Activated naive CD8-positive, alpha-beta T cell treated with anti-CD3 and anti-CD28 coated beads, Interleukin-2, amount 50 U/mL, for 24 hours (primary cell): Measurements from ENCODE around the gene ZGLP1.

Experiments used
- ATAC-seq: fragments of 150-1000 bp; cut with Tn5 transposase; one replicate; pipeline ENCODE4 v1.10.0; 2021
- DNase-seq: peaks from one replicate; pipeline ENCODE4 v3.0.0; 2021
- H3K27ac Mint-ChIP-seq: one replicate; pipeline ENCODE4 v1.8.0; 2021; ENCODE audit warnings: mild to moderate bottlenecking, mixed read lengths
- H3K27me3 Mint-ChIP-seq: one replicate; pipeline ENCODE4 v1.8.0; 2021; ENCODE audit warnings: mixed read lengths
- H3K36me3 Mint-ChIP-seq: one replicate; pipeline ENCODE4 v1.8.0; 2021; ENCODE audit warnings: low read depth, mixed read lengths
- H3K4me1 Mint-ChIP-seq: one replicate; pipeline ENCODE4 v1.8.0; 2021; ENCODE audit warnings: mixed read lengths
- H3K4me3 Mint-ChIP-seq: one replicate; pipeline ENCODE4 v1.8.0; 2021; ENCODE audit warnings: mild to moderate bottlenecking, moderate library complexity, mixed read lengths
- H3K9me3 Mint-ChIP-seq: one replicate; pipeline ENCODE4 v1.8.0; 2021; ENCODE audit warnings: mixed read lengths

The ZGLP1 gene

DNA sequence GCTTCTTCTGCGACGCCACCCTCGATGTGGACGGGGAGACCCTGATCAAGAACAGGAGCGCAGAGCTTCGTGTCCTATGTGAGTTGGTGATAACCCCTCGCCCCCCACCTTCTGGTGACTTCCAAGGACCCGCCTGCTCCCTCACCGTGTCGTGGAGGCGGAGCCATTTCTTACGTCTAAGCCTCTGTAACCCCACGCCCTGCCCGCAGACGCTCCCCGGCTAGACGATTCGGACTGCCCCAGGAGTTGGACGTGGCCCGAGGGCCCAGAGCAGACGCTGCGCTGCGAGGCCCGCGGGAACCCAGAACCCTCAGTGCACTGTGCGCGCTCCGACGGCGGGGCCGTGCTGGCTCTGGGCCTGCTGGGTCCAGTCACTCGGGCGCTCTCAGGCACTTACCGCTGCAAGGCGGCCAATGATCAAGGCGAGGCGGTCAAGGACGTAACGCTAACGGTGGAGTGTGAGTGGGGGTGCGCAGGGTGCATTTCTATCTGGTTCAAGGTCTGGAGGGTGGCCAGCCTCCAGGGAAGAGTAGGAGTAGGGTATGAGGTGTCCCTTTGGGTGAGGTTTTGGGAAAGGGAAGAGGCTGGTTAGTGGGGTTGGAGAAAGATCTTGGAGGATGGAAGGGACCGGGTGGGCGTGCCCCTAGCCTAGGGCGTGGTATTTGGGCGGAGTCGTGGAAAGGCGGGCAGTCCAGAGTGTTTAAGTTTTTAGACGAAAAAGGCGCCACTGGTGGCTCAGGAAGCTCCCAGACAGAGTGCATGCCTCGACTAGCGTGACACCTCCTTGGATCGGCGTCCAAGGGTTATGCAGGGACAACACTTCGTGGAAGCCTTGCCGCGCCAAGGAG is 16.6 kb downstream of the ZGLP1 start:
- H3K4me1 Mint-ChIP-seq, result peaks cover 56% of the 10 kb centered on the region
- peaks cover 66% of the 10 kb centered on the region for H3K27me3 Mint-ChIP-seq
- H3K27ac Mint-ChIP-seq, result no peak overlapping the region
- no peak for ATAC-seq
- no peaks in the 10 kb centered on the region for H3K9me3 Mint-ChIP-seq
- H3K36me3 Mint-ChIP-seq, result no peaks in the 10 kb centered on the region
- H3K4me3 Mint-ChIP-seq, result peak overlapping the region; percentile 74
- no peak for DNase-seq

DNA sequence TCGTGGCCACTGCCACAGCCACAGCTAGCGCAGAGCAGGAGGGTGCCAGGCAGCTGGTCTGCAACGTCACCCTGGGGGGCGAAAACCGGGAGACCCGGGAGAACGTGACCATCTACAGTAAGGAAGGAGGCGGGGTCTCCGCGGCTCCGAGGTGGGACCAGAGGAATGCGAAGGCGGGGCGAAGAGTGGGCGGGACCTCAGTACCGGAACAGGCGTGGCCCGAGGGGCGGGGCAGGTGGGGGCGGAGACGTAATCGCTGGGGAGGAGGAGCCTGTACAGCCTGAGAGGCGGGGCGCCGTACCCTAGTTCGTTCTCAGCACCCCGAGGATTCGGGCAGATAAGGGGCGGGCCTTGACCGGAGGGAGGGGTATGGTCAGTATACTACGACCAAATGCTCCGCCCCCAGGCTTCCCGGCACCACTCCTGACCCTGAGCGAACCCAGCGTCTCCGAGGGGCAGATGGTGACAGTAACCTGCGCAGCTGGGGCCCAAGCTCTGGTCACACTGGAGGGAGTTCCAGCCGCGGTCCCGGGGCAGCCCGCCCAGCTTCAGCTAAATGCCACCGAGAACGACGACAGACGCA is 17.3 kb downstream of the ZGLP1 start:
- Mint-ChIP-seq H3K27ac (no peak overlapping the region), H3K36me3 (no peaks in the 10 kb centered on the region)

DNA sequence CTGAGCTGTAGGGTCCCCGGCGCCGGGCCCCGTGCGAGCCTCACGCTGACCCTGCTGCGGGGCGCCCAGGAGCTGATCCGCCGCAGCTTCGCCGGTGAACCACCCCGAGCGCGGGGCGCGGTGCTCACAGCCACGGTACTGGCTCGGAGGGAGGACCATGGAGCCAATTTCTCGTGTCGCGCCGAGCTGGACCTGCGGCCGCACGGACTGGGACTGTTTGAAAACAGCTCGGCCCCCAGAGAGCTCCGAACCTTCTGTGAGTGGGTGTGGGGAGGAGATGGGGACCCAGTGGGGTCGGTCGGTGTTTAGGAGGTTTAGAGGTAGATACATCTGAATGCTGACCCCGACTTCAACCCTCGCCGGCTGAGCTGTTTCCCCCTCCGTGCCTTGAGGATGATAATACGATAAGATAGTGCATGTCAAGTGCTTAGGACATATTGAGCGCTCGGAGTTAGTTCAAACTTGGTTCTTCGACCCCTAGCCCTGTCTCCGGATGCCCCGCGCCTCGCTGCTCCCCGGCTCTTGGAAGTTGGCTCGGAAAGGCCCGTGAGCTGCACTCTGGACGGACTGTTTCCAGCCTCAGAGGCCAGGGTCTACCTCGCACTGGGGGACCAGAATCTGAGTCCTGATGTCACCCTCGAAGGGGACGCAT is 17.9 kb downstream of the ZGLP1 start:
- Mint-ChIP-seq H3K4me3 (peak overlapping the region; percentile 74), H3K9me3 (no peaks in the 10 kb centered on the region), H3K4me1 (peaks cover 70% of the 10 kb centered on the region), H3K36me3 (no peaks in the 10 kb centered on the region), H3K27me3 (peaks cover 71% of the 10 kb centered on the region), H3K27ac (no peak overlapping the region)
- no peak for DNase-seq
- no peak for ATAC-seq

More for the DNA sequence above, 17.3 kb downstream of the ZGLP1 start:
- H3K4me3 Mint-ChIP-seq, result peak overlapping the region; percentile 74
- ATAC-seq (peak; percentile 42), DNase-seq (peak; percentile 86)
- H3K4me1 Mint-ChIP-seq, result peaks cover 63% of the 10 kb centered on the region
- H3K9me3 Mint-ChIP-seq, result no peaks in the 10 kb centered on the region
- peaks cover 71% of the 10 kb centered on the region for H3K27me3 Mint-ChIP-seq

DNA sequence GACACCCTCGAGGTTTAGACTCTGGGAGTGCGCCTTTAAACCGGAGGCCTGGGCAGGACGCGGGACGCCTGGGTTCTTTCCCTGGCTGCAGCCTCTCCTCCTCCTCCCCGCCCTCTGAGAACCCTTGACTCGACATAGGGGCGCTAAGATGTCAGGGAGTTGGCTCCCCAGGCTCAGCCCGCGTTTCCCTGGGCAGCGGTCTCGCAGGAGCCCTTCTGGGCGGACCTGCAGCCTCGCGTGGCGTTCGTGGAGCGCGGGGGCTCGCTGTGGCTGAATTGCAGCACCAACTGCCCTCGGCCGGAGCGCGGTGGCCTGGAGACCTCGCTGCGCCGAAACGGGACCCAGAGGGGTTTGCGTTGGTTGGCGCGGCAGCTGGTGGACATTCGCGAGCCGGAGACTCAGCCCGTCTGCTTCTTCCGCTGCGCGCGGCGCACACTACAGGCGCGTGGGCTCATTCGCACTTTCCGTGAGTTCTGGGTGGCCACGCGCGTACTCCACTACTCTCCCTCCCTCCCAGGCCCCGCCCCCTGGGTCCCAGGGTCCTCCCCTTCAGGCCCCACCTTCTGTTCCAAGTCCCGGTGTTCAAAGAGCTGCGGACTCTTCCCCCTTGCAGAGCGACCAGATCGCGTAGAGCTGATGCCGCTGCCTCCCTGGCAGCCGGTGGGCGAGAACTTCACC is 18.6 kb downstream of the ZGLP1 start:
- peaks cover 71% of the 10 kb centered on the region for H3K27me3 Mint-ChIP-seq
- peaks cover 4% of the 10 kb centered on the region for H3K36me3 Mint-ChIP-seq
- DNase-seq, result peak; percentile 66
- H3K4me1 Mint-ChIP-seq, result peaks cover 76% of the 10 kb centered on the region
- H3K27ac Mint-ChIP-seq, result no peak overlapping the region
- no peaks in the 10 kb centered on the region for H3K9me3 Mint-ChIP-seq
- peak overlapping the region; percentile 74 for H3K4me3 Mint-ChIP-seq
- no peak for ATAC-seq

DNA sequence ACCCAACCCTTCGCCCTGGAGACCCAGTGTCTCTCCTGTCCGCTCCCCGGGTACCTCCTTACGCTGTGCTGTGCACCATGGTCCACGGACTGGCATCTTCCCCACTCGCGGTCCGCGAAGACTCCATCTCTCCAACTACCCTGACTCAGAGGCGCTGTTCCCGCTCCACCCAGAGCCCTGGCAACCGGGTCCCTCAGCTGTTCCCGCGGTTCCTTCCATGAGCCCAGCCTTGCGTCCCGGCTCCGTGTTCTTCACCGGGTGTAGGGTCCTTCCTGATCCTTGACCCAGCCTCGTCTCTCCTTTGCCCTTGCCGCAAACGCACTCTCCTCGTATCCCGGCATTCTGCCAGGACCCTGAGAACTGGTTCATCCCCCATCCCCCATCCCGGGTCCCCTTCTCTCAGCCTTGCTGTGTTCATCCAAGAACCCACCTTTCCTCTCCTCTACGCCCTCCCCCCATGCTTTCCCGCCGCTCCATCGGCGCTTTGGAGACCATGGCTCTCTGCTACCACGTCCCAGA is 19.2 kb downstream of the ZGLP1 start:
- Mint-ChIP-seq H3K9me3 (no peaks in the 10 kb centered on the region), H3K27ac (peak overlapping the region; percentile 39), H3K4me1 (peaks cover 72% of the 10 kb centered on the region), H3K4me3 (peak overlapping the region; percentile 74), H3K27me3 (peaks cover 65% of the 10 kb centered on the region), H3K36me3 (peaks cover 10% of the 10 kb centered on the region)
- no peak for DNase-seq
- no peak for ATAC-seq

DNA sequence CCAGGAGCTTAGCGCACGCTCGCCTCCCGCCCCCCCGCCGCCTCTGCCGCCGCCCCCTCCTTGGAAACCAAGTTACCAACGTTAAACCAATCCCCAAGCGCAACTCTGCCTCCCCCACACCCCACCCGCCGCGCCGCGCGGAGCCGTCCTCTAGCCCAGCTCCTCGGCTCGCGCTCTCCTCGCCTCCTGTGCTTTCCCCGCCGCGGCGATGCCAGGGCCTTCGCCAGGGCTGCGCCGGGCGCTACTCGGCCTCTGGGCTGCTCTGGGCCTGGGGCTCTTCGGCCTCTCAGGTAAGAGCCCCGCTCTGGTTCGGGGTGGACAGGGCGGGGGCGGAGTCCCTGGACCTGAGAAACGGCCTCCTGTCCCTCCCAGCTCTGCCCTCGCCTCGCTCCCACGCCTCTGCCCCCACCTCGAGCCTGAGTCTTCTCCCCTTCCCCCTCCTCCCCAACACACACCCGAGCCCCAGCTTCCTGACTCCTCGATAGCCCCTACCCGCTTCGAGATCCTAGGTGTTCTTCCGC is 19.7 kb downstream of the ZGLP1 start, which contains the start of gene ICAM5:
TSS of gene ICAM5 (plus strand) at position 117 of the 521 bp plus-strand sequence. CDS start at position 209, 92 bp downstream.
- Mint-ChIP-seq H3K4me1 (peaks cover 76% of the 10 kb centered on the region), H3K4me3 (peak within 1 kb of the TSS; percentile 74), H3K9me3 (no peaks in the 10 kb centered on the region), H3K36me3 (peaks cover 15% of the 10 kb centered on the region), H3K27me3 (peaks cover 62% of the 10 kb centered on the region), H3K27ac (peak within 1 kb of the TSS; percentile 71)
- ATAC-seq (no peak), DNase-seq (peak; percentile 54)

DNA sequence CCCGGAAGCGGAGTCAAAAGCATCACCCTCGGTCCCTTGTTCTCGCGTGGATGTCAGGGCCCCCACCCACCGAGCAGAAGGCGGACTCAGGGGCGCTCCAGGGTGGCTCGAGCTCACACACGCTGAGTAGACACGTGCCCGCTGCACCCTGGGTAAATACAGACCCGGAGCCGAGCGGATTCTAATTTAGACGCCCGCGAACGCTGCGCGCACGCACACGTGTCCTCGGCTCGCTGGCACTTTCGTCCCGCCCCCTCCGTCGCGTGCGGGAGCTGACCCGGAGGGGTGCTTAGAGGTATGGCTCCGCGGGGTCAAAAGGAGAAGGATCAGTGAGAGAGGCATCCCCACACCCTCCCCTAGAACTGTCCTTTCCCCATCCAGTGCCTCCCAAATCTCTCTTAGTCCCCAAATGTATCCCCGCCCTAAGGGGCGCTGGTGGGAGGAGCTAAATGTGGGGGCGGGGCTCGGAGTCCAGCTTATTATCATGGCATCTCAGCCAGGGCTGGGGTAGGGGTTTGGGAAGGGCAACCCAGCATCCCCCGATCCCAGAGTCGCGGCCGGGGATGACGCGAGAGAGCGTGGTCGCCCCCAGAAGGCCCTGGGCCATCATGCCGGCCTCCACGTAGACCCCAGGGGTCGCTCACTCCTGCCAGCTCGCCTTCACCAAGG is 20.3 kb downstream of the ZGLP1 start:
- H3K4me1 Mint-ChIP-seq, result peaks cover 73% of the 10 kb centered on the region
- ATAC-seq (peak; percentile 42), DNase-seq (peak; percentile 72)
- peaks cover 56% of the 10 kb centered on the region for H3K27me3 Mint-ChIP-seq
- peak overlapping the region; percentile 71 for H3K27ac Mint-ChIP-seq
- H3K9me3 Mint-ChIP-seq, result no peaks in the 10 kb centered on the region
- peaks cover 20% of the 10 kb centered on the region for H3K36me3 Mint-ChIP-seq
- peak overlapping the region; percentile 74 for H3K4me3 Mint-ChIP-seq

DNA sequence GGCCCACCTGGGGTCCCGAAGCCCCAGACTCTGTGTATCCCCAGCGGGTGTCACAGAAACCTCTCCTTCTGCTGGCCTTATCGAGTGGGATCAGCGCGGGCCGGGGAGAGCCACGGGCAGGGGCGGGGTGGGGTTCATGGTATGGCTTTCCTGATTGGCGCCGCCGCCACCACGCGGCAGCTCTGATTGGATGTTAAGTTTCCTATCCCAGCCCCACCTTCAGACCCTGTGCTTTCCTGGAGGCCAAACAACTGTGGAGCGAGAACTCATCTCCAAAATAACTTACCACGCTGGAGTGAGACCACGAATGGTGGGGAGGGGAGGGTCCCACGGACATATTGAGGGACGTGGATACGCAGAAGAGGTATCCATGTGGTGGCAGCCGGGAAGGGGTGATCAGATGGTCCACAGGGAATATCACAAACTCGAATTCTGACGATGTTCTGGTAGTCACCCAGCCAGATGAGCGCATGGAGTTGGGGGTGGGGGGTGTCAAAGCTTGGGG is 20.9 kb downstream of the ZGLP1 start:
- Mint-ChIP-seq H3K4me1 (peaks cover 73% of the 10 kb centered on the region), H3K27ac (peak overlapping the region; percentile 71), H3K36me3 (peaks cover 26% of the 10 kb centered on the region), H3K4me3 (peak overlapping the region; percentile 74), H3K27me3 (peaks cover 50% of the 10 kb centered on the region), H3K9me3 (no peaks in the 10 kb centered on the region)
- DNase-seq (peak; percentile 63), ATAC-seq (peak; percentile 16)

DNA sequence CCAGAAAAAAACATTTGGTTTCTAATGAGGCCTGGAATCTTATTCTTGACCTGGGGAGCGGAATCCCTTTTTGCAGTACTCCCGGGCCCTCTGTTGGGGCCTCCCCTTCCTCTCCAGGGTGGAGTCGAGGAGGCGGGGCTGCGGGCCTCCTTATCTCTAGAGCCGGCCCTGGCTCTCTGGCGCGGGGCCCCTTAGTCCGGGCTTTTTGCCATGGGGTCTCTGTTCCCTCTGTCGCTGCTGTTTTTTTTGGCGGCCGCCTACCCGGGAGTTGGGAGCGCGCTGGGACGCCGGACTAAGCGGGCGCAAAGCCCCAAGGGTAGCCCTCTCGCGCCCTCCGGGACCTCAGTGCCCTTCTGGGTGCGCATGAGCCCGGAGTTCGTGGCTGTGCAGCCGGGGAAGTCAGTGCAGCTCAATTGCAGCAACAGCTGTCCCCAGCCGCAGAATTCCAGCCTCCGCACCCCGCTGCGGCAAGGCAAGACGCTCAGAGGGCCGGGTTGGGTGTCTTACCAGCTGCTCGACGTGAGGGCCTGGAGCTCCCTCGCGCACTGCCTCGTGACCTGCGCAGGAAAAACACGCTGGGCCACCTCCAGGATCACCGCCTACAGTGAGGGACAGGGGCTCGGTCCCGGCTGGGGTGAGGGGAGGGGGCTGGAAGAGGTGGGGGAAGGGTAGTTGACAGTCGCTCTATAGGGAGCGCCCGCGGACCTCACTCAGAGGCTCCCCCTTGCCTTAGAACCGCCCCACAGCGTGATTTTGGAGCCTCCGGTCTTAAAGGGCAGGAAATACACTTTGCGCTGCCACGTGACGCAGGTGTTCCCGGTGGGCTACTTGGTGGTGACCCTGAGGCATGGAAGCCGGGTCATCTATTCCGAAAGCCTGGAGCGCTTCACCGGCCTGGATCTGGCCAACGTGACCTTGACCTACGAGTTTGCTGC is 22.5 kb downstream of the ZGLP1 start, which contains the start of gene ICAM4:
TSS of gene ICAM4 (plus strand) at position 153 of the 935 bp plus-strand sequence. CDS start at position 211, 58 bp downstream.
- Mint-ChIP-seq H3K4me1 (peaks cover 59% of the 10 kb centered on the region), H3K4me3 (peak within 1 kb of the TSS; percentile 50), H3K36me3 (peaks cover 29% of the 10 kb centered on the region), H3K27ac (no peak within 1 kb of the TSS), H3K9me3 (no peaks in the 10 kb centered on the region), H3K27me3 (peaks cover 34% of the 10 kb centered on the region)
- DNase-seq (peak; percentile 58), ATAC-seq (peak; percentile 23)

DNA sequence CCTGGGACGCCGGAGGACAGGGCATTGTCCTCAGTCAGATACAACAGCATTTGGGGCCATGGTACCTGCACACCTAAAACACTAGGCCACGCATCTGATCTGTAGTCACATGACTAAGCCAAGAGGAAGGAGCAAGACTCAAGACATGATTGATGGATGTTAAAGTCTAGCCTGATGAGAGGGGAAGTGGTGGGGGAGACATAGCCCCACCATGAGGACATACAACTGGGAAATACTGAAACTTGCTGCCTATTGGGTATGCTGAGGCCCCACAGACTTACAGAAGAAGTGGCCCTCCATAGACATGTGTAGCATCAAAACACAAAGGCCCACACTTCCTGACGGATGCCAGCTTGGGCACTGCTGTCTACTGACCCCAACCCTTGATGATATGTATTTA is 24.2 kb downstream of the ZGLP1 start:
- no peaks in the 10 kb centered on the region for H3K9me3 Mint-ChIP-seq
- H3K4me3 Mint-ChIP-seq, result no peak overlapping the region
- DNase-seq (no peak), ATAC-seq (no peak)
- peaks cover 19% of the 10 kb centered on the region for H3K27me3 Mint-ChIP-seq
- peaks cover 35% of the 10 kb centered on the region for H3K36me3 Mint-ChIP-seq
- H3K27ac Mint-ChIP-seq, result no peak overlapping the region
- H3K4me1 Mint-ChIP-seq, result peaks cover 44% of the 10 kb centered on the region

DNA sequence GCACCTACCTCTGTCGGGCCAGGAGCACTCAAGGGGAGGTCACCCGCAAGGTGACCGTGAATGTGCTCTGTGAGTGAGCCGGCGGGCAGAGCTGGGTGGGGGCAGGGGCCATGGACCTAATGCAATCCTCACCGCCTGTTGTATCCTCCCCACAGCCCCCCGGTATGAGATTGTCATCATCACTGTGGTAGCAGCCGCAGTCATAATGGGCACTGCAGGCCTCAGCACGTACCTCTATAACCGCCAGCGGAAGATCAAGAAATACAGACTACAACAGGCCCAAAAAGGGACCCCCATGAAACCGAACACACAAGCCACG is 24.7 kb downstream of the ZGLP1 start:
- Mint-ChIP-seq H3K9me3 (no peaks in the 10 kb centered on the region), H3K4me1 (peaks cover 41% of the 10 kb centered on the region), H3K27ac (no peak overlapping the region), H3K4me3 (no peak overlapping the region), H3K27me3 (peaks cover 14% of the 10 kb centered on the region), H3K36me3 (peaks cover 37% of the 10 kb centered on the region)
- DNase-seq (no peak), ATAC-seq (no peak)

DNA sequence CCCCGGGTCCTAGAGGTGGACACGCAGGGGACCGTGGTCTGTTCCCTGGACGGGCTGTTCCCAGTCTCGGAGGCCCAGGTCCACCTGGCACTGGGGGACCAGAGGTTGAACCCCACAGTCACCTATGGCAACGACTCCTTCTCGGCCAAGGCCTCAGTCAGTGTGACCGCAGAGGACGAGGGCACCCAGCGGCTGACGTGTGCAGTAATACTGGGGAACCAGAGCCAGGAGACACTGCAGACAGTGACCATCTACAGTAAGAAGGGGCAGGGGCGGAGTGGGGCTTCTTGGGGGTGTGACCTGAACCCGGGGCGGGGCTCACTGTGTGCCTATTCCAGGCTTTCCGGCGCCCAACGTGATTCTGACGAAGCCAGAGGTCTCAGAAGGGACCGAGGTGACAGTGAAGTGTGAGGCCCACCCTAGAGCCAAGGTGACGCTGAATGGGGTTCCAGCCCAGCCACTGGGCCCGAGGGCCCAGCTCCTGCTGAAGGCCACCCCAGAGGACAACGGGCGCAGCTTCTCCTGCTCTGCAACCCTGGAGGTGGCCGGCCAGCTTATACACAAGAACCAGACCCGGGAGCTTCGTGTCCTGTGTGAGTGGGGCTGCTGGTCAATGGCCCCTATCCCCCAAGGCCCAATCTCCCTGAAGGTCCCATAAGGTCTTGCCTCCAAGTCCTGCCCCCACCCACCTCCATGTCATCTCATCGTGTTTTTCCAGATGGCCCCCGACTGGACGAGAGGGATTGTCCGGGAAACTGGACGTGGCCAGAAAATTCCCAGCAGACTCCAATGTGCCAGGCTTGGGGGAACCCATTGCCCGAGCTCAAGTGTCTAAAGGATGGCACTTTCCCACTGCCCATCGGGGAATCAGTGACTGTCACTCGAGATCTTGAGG is 25.3 kb downstream of the ZGLP1 start:
- H3K27ac Mint-ChIP-seq, result no peak overlapping the region
- ATAC-seq (no peak), DNase-seq (no peak)
- H3K4me1 Mint-ChIP-seq, result peaks cover 43% of the 10 kb centered on the region
- H3K4me3 Mint-ChIP-seq, result no peak overlapping the region
- H3K27me3 Mint-ChIP-seq, result peaks cover 14% of the 10 kb centered on the region
- peaks cover 43% of the 10 kb centered on the region for H3K36me3 Mint-ChIP-seq
- H3K9me3 Mint-ChIP-seq, result no peaks in the 10 kb centered on the region
